Measurements from ENCODE around the gene MET.
"Not testable (repeated sequence)": the region's sequence is repeated elsewhere in the genome, so short reads cannot be mapped to it uniquely, and the experiment has no call there.

The MET gene

GRCh38 chr7:116728413-116728812, 56.4 kb downstream of the MET start:
- DNase-seq, result no peak

GRCh38 chr7:116730097-116731022, 58.4 kb downstream of the MET start:
- DNase-seq, result no peak

- no peak for DNase-seq
Measured at GRCh38 chr7:116731023-116731395, 59.0 kb downstream of the MET start.

- DNase-seq, result no peak
Measured at GRCh38 chr7:116731445-116732335, 59.7 kb downstream of the MET start.

- no peak for DNase-seq
Measured at GRCh38 chr7:116732788-116733694, 61.0 kb downstream of the MET start.

GRCh38 chr7:116733924-116734580, 62.1 kb downstream of the MET start:
- DNase-seq, result no peak

GRCh38 chr7:116734710-116735109, 62.7 kb downstream of the MET start:
- no peak for DNase-seq

- DNase-seq, result no peak
Measured at GRCh38 chr7:116736927-116737715, 65.1 kb downstream of the MET start.

GRCh38 chr7:116738378-116738777, 66.4 kb downstream of the MET start:
- no peak for DNase-seq

GRCh38 chr7:116739307-116739706, 67.3 kb downstream of the MET start:
- DNase-seq, result no peak

- no peak for DNase-seq
Measured at GRCh38 chr7:116740231-116740630, 68.2 kb downstream of the MET start.

- no peak for DNase-seq
Measured at GRCh38 chr7:116740755-116741462, 68.9 kb downstream of the MET start.

GRCh38 chr7:116741625-116742316, 69.8 kb downstream of the MET start:
- no peak for DNase-seq

GRCh38 chr7:116742641-116743040, 70.6 kb downstream of the MET start:
- DNase-seq, result no peak

GRCh38 chr7:116743835-116744234, 71.8 kb downstream of the MET start:
- DNase-seq, result not testable (repeated sequence)

GRCh38 chr7:116746388-116746787, 74.4 kb downstream of the MET start:
- not testable (repeated sequence) for DNase-seq

- DNase-seq, result not testable (repeated sequence)
Measured at GRCh38 chr7:116751070-116751469, 79.1 kb downstream of the MET start.

- no peak for DNase-seq
Measured at GRCh38 chr7:116752305-116753074, 80.5 kb downstream of the MET start.

GRCh38 chr7:116753130-116753529, 81.1 kb downstream of the MET start:
- DNase-seq, result no peak

All from CD4-positive, alpha-beta T cell treated with Interleukin-4 for 4 hours (primary cell).